Measurements from ENCODE around the gene INSYN1. TPM values are rescaled to one million over a fixed set of nuclear protein-coding genes. Genes with fewer than 3 reads are reported as not detected.

INSYN1 gene
- total RNA-seq, 4 donors from 2014 or later: 12.5 to 27.4 (median 23.8) TPM

DNA sequence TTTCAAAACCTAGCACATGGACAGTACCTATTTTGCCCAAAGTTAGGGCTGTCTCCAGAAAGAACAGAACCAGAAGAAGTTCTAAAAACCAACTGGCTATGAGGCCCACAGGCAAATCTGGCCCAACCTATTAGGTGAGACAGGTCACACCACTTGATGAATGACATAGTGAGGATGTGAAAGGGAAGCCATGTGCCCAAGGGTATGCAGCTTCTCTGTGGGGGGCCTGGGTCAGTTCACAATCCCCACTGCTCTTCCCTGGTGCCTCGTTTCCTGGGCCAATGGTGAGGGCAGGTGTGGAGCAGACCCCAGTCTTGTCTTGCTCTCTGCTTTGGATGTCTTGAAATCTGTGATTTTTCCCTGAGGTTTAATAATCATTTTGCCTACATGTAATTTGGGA is 8.9 kb downstream of the INSYN1 start:
- no peaks in the 10 kb centered on the region for H3K9me3 ChIP-seq
- no peak for DNase-seq (ENCODE audit: extremely low spot score)
- no peak overlapping the region for H3K4me3 ChIP-seq
- no CpG with 5 or more reads among the region's 1 CpG for WGBS
- H3K4me1 ChIP-seq: peaks cover 12 to 28% (median 18%) of the 10 kb centered on the region in 4 donors
- intact Hi-C loops (cut with DNase I): no loop called here
- H3K27me3 ChIP-seq: no peaks in the 10 kb centered on the region
- peaks cover 0 to 4% (median 1%) of the 10 kb centered on the region in 4 donors for H3K36me3 ChIP-seq
- H3K27ac ChIP-seq (replicated peaks in 1 of 4): no peak overlapping the region
- TF ChIP-seq POLR2A (IDR thresholded peaks at IDR 0.05; ENCODE audit: low read depth) (no peak), EP300 (IDR thresholded peaks at IDR 0.05) (no peak), POLR2AphosphoS5 (IDR thresholded peaks at IDR 0.05) (no peak)
- TF ChIP-seq, protein P1, sequence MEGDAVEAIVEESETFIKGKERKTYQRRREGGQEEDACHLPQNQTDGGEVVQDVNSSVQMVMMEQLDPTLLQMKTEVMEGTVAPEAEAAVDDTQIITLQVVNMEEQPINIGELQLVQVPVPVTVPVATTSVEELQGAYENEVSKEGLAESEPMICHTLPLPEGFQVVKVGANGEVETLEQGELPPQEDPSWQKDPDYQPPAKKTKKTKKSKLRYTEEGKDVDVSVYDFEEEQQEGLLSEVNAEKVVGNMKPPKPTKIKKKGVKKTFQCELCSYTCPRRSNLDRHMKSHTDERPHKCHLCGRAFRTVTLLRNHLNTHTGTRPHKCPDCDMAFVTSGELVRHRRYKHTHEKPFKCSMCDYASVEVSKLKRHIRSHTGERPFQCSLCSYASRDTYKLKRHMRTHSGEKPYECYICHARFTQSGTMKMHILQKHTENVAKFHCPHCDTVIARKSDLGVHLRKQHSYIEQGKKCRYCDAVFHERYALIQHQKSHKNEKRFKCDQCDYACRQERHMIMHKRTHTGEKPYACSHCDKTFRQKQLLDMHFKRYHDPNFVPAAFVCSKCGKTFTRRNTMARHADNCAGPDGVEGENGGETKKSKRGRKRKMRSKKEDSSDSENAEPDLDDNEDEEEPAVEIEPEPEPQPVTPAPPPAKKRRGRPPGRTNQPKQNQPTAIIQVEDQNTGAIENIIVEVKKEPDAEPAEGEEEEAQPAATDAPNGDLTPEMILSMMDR (IDR thresholded peaks at IDR 0.05): no peak

DNA sequence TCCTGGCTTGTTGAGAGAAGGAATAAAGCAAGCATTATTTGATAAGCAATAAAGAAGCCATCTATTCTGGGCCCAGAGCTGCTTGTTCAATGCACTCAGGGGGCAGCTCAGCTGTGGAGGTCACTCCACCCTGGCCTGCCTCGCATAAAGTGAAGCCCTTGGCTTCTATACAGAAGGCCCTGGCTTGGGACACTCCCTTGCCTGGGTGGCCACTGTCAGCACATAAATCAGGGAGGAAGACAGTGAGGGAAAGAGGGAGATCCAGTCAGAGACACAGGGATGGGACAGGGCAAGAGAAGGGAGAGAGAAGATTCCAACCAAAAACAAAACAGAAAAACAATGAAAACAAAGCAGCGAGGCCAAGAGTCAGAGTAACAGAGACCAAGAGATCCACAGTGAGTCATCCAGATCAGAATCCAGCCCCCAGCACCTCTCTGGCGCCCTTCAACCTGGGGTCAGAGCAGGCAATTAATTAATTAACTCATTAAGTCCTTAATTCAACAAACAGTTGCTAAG is 11.8 kb downstream of the INSYN1 start:
- H3K27me3 ChIP-seq: no peaks in the 10 kb centered on the region
- no peak for TF ChIP-seq POLR2AphosphoS5 (IDR thresholded peaks at IDR 0.05)
- TF ChIP-seq, protein P1 (IDR thresholded peaks at IDR 0.05): no peak
- intact Hi-C loops (cut with DNase I): no loop called here
- WGBS: 79% methylated on average over 3 of the region's 3 CpGs
- H3K9me3 ChIP-seq: no peaks in the 10 kb centered on the region
- peaks cover 12 to 24% (median 16%) of the 10 kb centered on the region in 4 donors for H3K4me1 ChIP-seq
- no peak for DNase-seq (ENCODE audit: extremely low spot score)
- peaks cover 0 to 4% (median 1%) of the 10 kb centered on the region in 4 donors for H3K36me3 ChIP-seq
- H3K27ac ChIP-seq (replicated peaks in 1 of 4): no peak overlapping the region
- no peak overlapping the region for H3K4me3 ChIP-seq

DNA sequence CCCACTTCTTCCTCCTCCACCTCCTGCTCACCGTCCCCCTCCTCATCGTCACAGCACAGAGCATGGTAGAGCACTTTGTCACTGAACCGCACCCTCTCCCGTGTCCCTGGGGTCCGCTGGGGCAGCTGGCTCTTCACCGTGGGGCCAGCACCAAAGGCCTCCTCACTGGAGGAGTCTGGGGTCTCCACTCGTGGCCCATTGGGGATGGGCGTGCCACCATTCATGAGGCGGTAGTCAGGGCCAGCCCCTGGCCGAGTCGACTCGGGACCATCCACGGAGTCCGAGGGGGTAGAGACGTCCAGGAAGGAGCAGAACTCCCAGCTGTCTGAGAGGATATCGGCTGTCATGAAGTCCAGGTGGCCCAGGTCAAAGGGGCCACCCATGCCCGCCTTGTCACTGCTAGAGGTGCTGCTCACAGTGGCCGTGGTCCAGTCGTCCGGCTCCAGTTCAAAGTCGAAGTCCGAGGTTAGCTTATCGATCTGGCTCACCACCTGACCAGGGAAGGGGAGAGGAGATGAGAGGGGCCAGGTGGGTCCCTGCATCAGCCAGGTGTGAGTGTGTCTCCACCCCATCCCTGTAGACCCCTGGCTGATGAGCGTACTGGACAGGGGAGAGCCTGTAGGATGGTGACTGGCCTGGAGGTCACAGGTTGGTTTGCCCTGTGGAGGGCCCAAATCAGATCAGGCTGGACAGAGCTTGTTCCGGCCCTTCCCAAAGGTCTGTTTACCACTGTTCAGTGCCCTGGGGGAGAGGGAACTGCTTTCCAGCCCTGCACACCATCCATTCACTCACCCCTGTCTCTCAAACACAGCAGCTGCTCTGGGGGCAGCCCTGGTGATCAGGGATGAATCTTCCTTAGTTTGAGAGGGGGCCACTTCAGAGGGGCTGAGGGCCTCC is 12.8 kb downstream of the INSYN1 start:
- no peak overlapping the region for H3K27ac ChIP-seq (replicated peaks in 1 of 4)
- H3K36me3 ChIP-seq: peaks cover 0 to 4% (median 1%) of the 10 kb centered on the region in 4 donors
- TF ChIP-seq EP300 (IDR thresholded peaks at IDR 0.05) (no peak), POLR2A (IDR thresholded peaks at IDR 0.05; ENCODE audit: low read depth) (no peak), POLR2AphosphoS5 (IDR thresholded peaks at IDR 0.05) (no peak)
- TF ChIP-seq, protein P1 (IDR thresholded peaks at IDR 0.05): no peak
- H3K4me3 ChIP-seq: no peak overlapping the region
- no peak for DNase-seq (ENCODE audit: extremely low spot score)
- 94% methylated on average over 11 of the region's 25 CpGs for WGBS
- intact Hi-C loops (cut with DNase I): no loop called here
- H3K9me3 ChIP-seq: no peaks in the 10 kb centered on the region
- peaks cover 12 to 24% (median 16%) of the 10 kb centered on the region in 4 donors for H3K4me1 ChIP-seq
- peaks cover 0 to 9% (median 0%) of the 10 kb centered on the region in 4 donors for H3K27me3 ChIP-seq

DNA sequence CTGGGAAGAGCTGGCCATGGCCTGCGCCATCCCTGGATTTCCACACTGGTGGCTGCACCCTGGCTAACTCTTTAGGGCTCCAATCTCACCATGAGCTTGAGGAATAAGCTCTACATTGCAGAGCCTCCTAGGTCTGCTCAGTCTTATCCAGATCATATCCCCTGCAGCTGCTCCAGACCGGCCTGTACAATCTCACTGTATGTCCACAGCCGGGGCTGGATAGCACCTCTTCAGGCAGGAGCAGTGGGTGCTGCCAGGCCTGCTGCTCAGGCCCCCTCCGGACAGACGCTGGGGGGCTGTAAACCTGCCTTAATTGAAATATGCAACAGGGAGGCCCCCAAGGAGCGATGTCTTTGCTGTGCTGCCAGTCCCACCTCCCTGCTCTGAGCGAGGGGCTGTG is 15.6 kb downstream of the INSYN1 start:
- H3K9me3 ChIP-seq: no peaks in the 10 kb centered on the region
- H3K27me3 ChIP-seq: peaks cover 0 to 35% (median 0%) of the 10 kb centered on the region in 4 donors
- intact Hi-C loops (cut with DNase I): no loop called here
- H3K4me3 ChIP-seq: no peak overlapping the region
- 66% methylated on average over 4 of the region's 7 CpGs for WGBS
- peaks cover 0 to 4% (median 1%) of the 10 kb centered on the region in 4 donors for H3K36me3 ChIP-seq
- peaks cover 3 to 16% (median 7%) of the 10 kb centered on the region in 4 donors for H3K4me1 ChIP-seq
- DNase-seq (ENCODE audit: extremely low spot score): no peak
- H3K27ac ChIP-seq (replicated peaks in 1 of 4): no peak overlapping the region
- TF ChIP-seq, protein P1 (IDR thresholded peaks at IDR 0.05): no peak
- TF ChIP-seq POLR2A (IDR thresholded peaks at IDR 0.05; ENCODE audit: low read depth) (no peak), POLR2AphosphoS5 (IDR thresholded peaks at IDR 0.05) (no peak), EP300 (IDR thresholded peaks at IDR 0.05) (no peak)
